GM12878 (cell line): ENCODE results near the gene UNC50. TPM values are rescaled to one million over a fixed set of nuclear protein-coding genes. Genes with fewer than 3 reads are reported as not detected.

Experiments used
- ATAC-seq: fragments of 200-7000 bp; cut with Tn5 transposase; 3 replicates; pipeline ENCODE4 v1.9.1; 2020; ENCODE audit warnings: mild to moderate bottlenecking, moderate library complexity
- BruUV-seq: library from RNA; stranded (reverse); fragments of 400-500 nt; replicated peaks from 2 replicates; lab custom pipeline; 2021; lab: Mats Ljungman, UMichigan
- CTCF ChIA-PET: fragments of 300-600 bp; sonication (Branson Sonifier 250); formaldehyde crosslinking; extraction: SDS; loops from one replicate; lab custom pipeline; 2021; ENCODE audit warnings: inconsistent platforms; lab: Yijun Ruan, JAX
- POLR2A ChIA-PET: fragments of 350-600 bp; formaldehyde crosslinking; extraction: SDS; loops from one replicate; lab custom pipeline; 2021; ENCODE audit warnings: inconsistent platforms; lab: Charles Lee
- RAD21 ChIA-PET: fragments of 300-600 bp; sonication (Branson Sonifier 250); formaldehyde crosslinking; loops from one replicate; lab custom pipeline; 2023; ENCODE audit warnings: antibody characterized with exemption; ENCODE audit not compliant: unreplicated experiment; lab: Charles Lee
- SMC1A ChIA-PET: fragments of 300-600 bp; sonication (Branson Sonifier 250); formaldehyde crosslinking; loops from one replicate; lab custom pipeline; 2023; ENCODE audit not compliant: unreplicated experiment, uncharacterized antibody; lab: Charles Lee
- DNase-seq: peaks from one replicate; pipeline ENCODE4 v3.0.0-alpha.2; 2011; ENCODE audit warnings: low read depth, low spot score
- FAIRE-seq: peaks from 3 replicates; lab custom pipeline; 2011; peaks lifted over from hg19 to GRCh38; lab: Jason Lieb, UNC
- H2AFZ ChIP-seq: 2 replicates; pipeline ENCODE4 v1.6.0; 2011; ENCODE audit warnings: low read depth, low read length, control low read depth; ENCODE audit not compliant: control insufficient read depth
- H3K27ac ChIP-seq: 2 replicates; pipeline ENCODE4 v1.5.1; 2011; ENCODE audit warnings: control low read depth; ENCODE audit not compliant: control insufficient read depth, insufficient read depth
- H3K27me3 ChIP-seq, 2 experiments: replicated peaks in 1 of 2; 2 replicates each; pipeline versions ENCODE4 v1.6.0 to v1.6.1; 2011; ENCODE audit warnings: low read length in 1 of 2; ENCODE audit not compliant: control insufficient read depth in 2 of 2, insufficient read depth in 2 of 2
- H3K36me3 ChIP-seq, 2 experiments: 2 replicates each; pipeline ENCODE4 v1.5.1; 2011; ENCODE audit warnings: low read length in 1 of 2; ENCODE audit not compliant: control insufficient read depth in 2 of 2, insufficient read depth in 2 of 2
- H3K4me1 ChIP-seq: 2 replicates; pipeline ENCODE4 v1.6.1; 2011; ENCODE audit warnings: mild to moderate bottlenecking, low read length, moderate library complexity, mixed read lengths; ENCODE audit not compliant: control insufficient read depth, insufficient read depth
- H3K4me2 ChIP-seq: 2 replicates; pipeline ENCODE4 v1.6.0; 2011; ENCODE audit warnings: control low read depth; ENCODE audit not compliant: control insufficient read depth, insufficient read depth
- H3K4me3 ChIP-seq: fragments of 200-600 bp; sonication (generic); 2 replicates; pipeline ENCODE4 v1.5.1; 2016
- H3K79me2 ChIP-seq: 2 replicates; pipeline ENCODE4 v1.6.0; 2011; ENCODE audit warnings: low read length; ENCODE audit not compliant: control insufficient read depth, insufficient read depth
- H3K9ac ChIP-seq: 2 replicates; pipeline ENCODE4 v1.8.0; 2011; ENCODE audit warnings: low read length, control low read depth, mixed read lengths; ENCODE audit not compliant: control insufficient read depth, insufficient read depth
- H3K9me3 ChIP-seq: replicated peaks from 3 replicates; pipeline ENCODE4 v1.5.1; 2011; ENCODE audit warnings: mild to moderate bottlenecking, low read length; ENCODE audit not compliant: control insufficient read depth, insufficient read depth
- H4K20me1 ChIP-seq: 2 replicates; pipeline ENCODE4 v1.6.0; 2011; ENCODE audit not compliant: control insufficient read depth, insufficient read depth
- BCL11A ChIP-seq: IDR thresholded peaks from 2 replicates; pipeline ENCODE4 v1.6.1; 2011; ENCODE audit warnings: low read depth, low read length
- CTCF ChIP-seq, 3 experiments: IDR thresholded peaks in 2 of 3; conservative IDR thresholded peaks in 1 of 3; 2 replicates each; pipeline ENCODE4 v1.5.1; 2011; ENCODE audit warnings: low read depth in 3 of 3, low read length in 3 of 3, mild to moderate bottlenecking in 3 of 3, control low read depth in 2 of 3, moderate library complexity in 2 of 3, inconsistent platforms in 1 of 3, mixed read lengths in 1 of 3; ENCODE audit not compliant: control insufficient read depth in 2 of 3, insufficient read depth in 1 of 3; ENCODE audit errors: extremely low read depth in 1 of 3
- HCFC1 ChIP-seq: fragments of 150-350 bp; IDR thresholded peaks from 2 replicates; pipeline ENCODE4 v1.6.1; 2014; ENCODE audit warnings: low read length
- HDAC6 ChIP-seq: fragments of 200-600 bp; sonication (generic); IDR thresholded peaks from one replicate; pipeline ENCODE4 v1.8.0; 2017; ENCODE audit warnings: antibody characterized with exemption; ENCODE audit not compliant: unreplicated experiment
- LARP7 ChIP-seq: fragments of 450-650 bp; IDR thresholded peaks from 2 replicates; pipeline ENCODE4 v1.6.1; 2017; ENCODE audit warnings: mild to moderate bottlenecking
- NBN ChIP-seq: fragments of 450-650 bp; IDR thresholded peaks from 2 replicates; pipeline ENCODE4 v1.6.1; 2016
- NR2F1 ChIP-seq: fragments of 450-650 bp; conservative IDR thresholded peaks from 2 replicates; pipeline ENCODE4 v1.6.1; 2017; ENCODE audit warnings: mild to moderate bottlenecking
- PAX5 ChIP-seq: IDR thresholded peaks from 2 replicates; pipeline ENCODE4 v1.6.1; 2011; ENCODE audit warnings: low read depth, low read length, borderline replicate concordance
- RAD21 ChIP-seq: IDR thresholded peaks from 2 replicates; pipeline ENCODE4 v1.6.1; 2011; ENCODE audit warnings: mild to moderate bottlenecking, low read depth, low read length, moderate library complexity; ENCODE audit not compliant: insufficient read depth
- RELB ChIP-seq: fragments of 450-650 bp; IDR thresholded peaks from 2 replicates; pipeline ENCODE4 v1.6.1; 2017; ENCODE audit warnings: low read depth, mild to moderate bottlenecking, moderate library complexity
- TCF12 ChIP-seq: IDR thresholded peaks from 2 replicates; pipeline ENCODE4 v1.6.1; 2011; ENCODE audit warnings: low read depth, mild to moderate bottlenecking, low read length
- WGBS: methylation state at CpG from one replicate; pipeline ENCODE4 v1.1.6; 2016; ENCODE audit warnings: low lambda C conversion rate; ENCODE audit not compliant: insufficient replicate concordance, insufficient coverage; ENCODE audit errors: missing lambda C conversion rate; 5-methylcytosine and 5-hydroxymethylcytosine counted together
- in situ Hi-C: fragments of 300-500 bp; cut with MboI; formaldehyde crosslinking; loops from 9 replicates; pipeline ENCODE4 v1.14.3; 2018; ENCODE audit warnings: mixed read lengths
- intact Hi-C: fragments of 100-400 bp; cut with micrococcal nuclease; formaldehyde crosslinking; loops from one replicate; pipeline ENCODE4 v1.14.2; 2022; ENCODE audit not compliant: unreplicated experiment
- polyA plus RNA-seq, 11 experiments: library from polyadenylated mRNA; depleted of rRNA in 4 of 11; unstranded in 6 of 11; stranded (reverse) in 5 of 11; fragments of >200 nt; fragmentation: Nextera tagmentation in 4 of 11; fragmentation: Illumina TruSeq in 1 of 11; extraction: Ambion mirVana in 4 of 11; extraction: Trizol in 1 of 11; gene quantifications; 1 replicate in 1 of 11; 2 replicates in 10 of 11; pipeline versions ENCODE4 v1.2.1 to v1.2.3, GENCODE V29; 2011 to 2016; ENCODE audit warnings: inconsistent platforms in 2 of 11, missing spikeins in 2 of 11, low read depth in 1 of 11
- total RNA-seq, 4 experiments: library from RNA; depleted of rRNA in 3 of 4; stranded (reverse); fragments of >200 nt in 3 of 4; fragmentation: Illumina TruSeq in 1 of 4; extraction: Trizol in 1 of 4; gene quantifications; 2 replicates each; pipeline versions ENCODE4 v1.2.1 to v1.2.3, GENCODE V29; 2013 to 2021
- TF ChIP-seq, protein P1 (sequence below): IDR thresholded peaks from 2 replicates; pipeline ENCODE4 v1.6.1; 2011; ENCODE audit warnings: low read depth, low read length, improper control_type of control experiment, borderline replicate concordance
- TF ChIP-seq, protein P2 (sequence below): fragments of 450-650 bp; IDR thresholded peaks from 2 replicates; pipeline ENCODE4 v1.6.1; 2016; ENCODE audit warnings: mild to moderate bottlenecking
- TF ChIP-seq, protein P3 (sequence below): fragments of 450-650 bp; IDR thresholded peaks from 2 replicates; pipeline ENCODE4 v1.6.1; 2017; ENCODE audit warnings: antibody characterized with exemption, mild to moderate bottlenecking, moderate library complexity
- TF ChIP-seq, protein P4 (sequence below): fragments of 450-650 bp; IDR thresholded peaks from 2 replicates; pipeline ENCODE4 v1.6.1; 2017; ENCODE audit warnings: borderline replicate concordance

UNC50 gene
- total and polyA plus RNA-seq, 10 of the 15 experiments (the other 5 are each of a cell fraction or from before 2014, with no cell fraction given): 25.5 to 76.3 (median 37.8) TPM

- Histone ChIP-seq H2AFZ (no peak overlapping the region), H3K36me3 (peaks cover 22 to 45% of the 10 kb centered on the region in 2 experiments), H3K27me3 (no peaks in the 10 kb centered on the region), H3K9ac (no peak overlapping the region), H3K4me3 (no peak overlapping the region), H3K9me3 (no peaks in the 10 kb centered on the region), H3K27ac (no peak overlapping the region), H4K20me1 (no peaks in the 10 kb centered on the region), H3K4me2 (no peak overlapping the region), H3K4me1 (peaks cover 16% of the 10 kb centered on the region), H3K79me2 (no peaks in the 10 kb centered on the region)
- in situ Hi-C loops: no loop called here
- SMC1A ChIA-PET: no interaction called here
- no peak for DNase-seq
- RAD21 ChIA-PET: no interaction called here
- WGBS: 2% methylated on average over 3 of the region's 3 CpGs
- no peak for ATAC-seq
- CTCF ChIA-PET: interaction anchor here (1.0 to 5.2 kb wide), 2 partner anchors 9 to 41 kb away, joined by 3 to 24 read pairs; no protein-coding TSS in a partner anchor
- intact Hi-C loops: no loop called here
- no TSS peak for BruUV-seq
- POLR2A ChIA-PET: interaction anchor here (0.7 to 0.9 kb wide), 2 partner anchors 14 to 52 kb away, joined by 3 read pairs; no protein-coding TSS in a partner anchor
- FAIRE-seq: no peak
- no peak for TF ChIP-seq HDAC6
- no peak for TF ChIP-seq PAX5
- TF ChIP-seq RELB: no peak
- no peak for TF ChIP-seq NBN
- no peak for TF ChIP-seq NR2F1
- TF ChIP-seq, protein P1, sequence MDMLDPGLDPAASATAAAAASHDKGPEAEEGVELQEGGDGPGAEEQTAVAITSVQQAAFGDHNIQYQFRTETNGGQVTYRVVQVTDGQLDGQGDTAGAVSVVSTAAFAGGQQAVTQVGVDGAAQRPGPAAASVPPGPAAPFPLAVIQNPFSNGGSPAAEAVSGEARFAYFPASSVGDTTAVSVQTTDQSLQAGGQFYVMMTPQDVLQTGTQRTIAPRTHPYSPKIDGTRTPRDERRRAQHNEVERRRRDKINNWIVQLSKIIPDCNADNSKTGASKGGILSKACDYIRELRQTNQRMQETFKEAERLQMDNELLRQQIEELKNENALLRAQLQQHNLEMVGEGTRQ: no peak
- no peak for TF ChIP-seq CTCF (IDR thresholded peaks at IDR 0.05 in 2 of 3, conservative IDR thresholded peaks at IDR 0.05 in 1 of 3; ENCODE audit: control insufficient read depth in 2 of 3, extremely low read depth in 1 of 3, insufficient read depth in 1 of 3, low read depth in 3 of 3, low read length in 3 of 3)
- TF ChIP-seq RAD21: no peak
- TF ChIP-seq, protein P2, sequence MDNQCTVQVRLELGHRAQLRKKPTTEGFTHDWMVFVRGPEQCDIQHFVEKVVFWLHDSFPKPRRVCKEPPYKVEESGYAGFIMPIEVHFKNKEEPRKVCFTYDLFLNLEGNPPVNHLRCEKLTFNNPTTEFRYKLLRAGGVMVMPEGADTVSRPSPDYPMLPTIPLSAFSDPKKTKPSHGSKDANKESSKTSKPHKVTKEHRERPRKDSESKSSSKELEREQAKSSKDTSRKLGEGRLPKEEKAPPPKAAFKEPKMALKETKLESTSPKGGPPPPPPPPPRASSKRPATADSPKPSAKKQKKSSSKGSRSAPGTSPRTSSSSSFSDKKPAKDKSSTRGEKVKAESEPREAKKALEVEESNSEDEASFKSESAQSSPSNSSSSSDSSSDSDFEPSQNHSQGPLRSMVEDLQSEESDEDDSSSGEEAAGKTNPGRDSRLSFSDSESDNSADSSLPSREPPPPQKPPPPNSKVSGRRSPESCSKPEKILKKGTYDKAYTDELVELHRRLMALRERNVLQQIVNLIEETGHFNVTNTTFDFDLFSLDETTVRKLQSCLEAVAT: no peak
- TF ChIP-seq, protein P3, sequence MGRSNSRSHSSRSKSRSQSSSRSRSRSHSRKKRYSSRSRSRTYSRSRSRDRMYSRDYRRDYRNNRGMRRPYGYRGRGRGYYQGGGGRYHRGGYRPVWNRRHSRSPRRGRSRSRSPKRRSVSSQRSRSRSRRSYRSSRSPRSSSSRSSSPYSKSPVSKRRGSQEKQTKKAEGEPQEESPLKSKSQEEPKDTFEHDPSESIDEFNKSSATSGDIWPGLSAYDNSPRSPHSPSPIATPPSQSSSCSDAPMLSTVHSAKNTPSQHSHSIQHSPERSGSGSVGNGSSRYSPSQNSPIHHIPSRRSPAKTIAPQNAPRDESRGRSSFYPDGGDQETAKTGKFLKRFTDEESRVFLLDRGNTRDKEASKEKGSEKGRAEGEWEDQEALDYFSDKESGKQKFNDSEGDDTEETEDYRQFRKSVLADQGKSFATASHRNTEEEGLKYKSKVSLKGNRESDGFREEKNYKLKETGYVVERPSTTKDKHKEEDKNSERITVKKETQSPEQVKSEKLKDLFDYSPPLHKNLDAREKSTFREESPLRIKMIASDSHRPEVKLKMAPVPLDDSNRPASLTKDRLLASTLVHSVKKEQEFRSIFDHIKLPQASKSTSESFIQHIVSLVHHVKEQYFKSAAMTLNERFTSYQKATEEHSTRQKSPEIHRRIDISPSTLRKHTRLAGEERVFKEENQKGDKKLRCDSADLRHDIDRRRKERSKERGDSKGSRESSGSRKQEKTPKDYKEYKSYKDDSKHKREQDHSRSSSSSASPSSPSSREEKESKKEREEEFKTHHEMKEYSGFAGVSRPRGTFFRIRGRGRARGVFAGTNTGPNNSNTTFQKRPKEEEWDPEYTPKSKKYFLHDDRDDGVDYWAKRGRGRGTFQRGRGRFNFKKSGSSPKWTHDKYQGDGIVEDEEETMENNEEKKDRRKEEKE: no peak
- TF ChIP-seq TCF12: no peak
- TF ChIP-seq HCFC1: no peak
- TF ChIP-seq, protein P4, sequence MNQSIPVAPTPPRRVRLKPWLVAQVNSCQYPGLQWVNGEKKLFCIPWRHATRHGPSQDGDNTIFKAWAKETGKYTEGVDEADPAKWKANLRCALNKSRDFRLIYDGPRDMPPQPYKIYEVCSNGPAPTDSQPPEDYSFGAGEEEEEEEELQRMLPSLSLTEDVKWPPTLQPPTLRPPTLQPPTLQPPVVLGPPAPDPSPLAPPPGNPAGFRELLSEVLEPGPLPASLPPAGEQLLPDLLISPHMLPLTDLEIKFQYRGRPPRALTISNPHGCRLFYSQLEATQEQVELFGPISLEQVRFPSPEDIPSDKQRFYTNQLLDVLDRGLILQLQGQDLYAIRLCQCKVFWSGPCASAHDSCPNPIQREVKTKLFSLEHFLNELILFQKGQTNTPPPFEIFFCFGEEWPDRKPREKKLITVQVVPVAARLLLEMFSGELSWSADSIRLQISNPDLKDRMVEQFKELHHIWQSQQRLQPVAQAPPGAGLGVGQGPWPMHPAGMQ: no peak
- no peak for TF ChIP-seq LARP7
- no peak for TF ChIP-seq BCL11A
Measured at GRCh38 chr2:98559581-98559980, 48.8 kb upstream of the UNC50 start.
